Epithelial cell of esophagus (primary cell): ENCODE results near the gene MED15.

Experiments
- DNase-seq: peaks from one replicate; pipeline ENCODE4 v3.0.0; 2010; ENCODE audit warnings: low read depth
- H3K4me3 ChIP-seq: 2 replicates; pipeline ENCODE4 v1.5.1; 2011; ENCODE audit warnings: mild to moderate bottlenecking, low read length, control low read depth
- TF ChIP-seq, protein P1 (sequence below): IDR thresholded peaks from 2 replicates; pipeline ENCODE4 v1.5.1; 2011; ENCODE audit warnings: low read depth, mild to moderate bottlenecking, low read length, control low read depth, inconsistent platforms; ENCODE audit not compliant: insufficient read depth; ENCODE audit errors: missing control alignments

Gene MED15

DNA sequence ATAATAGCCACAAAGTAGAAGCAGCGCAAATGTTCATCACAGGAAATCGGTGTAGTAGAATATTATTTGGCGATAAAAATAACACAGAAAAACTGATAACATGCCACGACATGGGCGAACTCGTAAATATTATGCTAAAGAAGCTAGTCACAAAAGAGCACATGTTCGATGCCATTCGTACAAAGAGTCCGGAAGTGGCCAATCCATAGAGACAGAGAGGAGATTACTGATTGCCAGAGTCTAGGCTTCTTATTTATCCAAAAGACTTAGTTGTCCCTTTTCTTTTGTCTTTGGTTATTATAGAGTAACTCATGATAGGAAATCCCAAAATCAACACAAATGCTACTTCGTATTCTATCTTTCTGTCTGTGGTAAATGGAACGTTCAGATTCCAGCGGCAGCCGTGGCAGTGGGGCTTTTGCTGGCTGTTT, 56.5 kb downstream of the MED15 start:
- TF ChIP-seq, protein P1, sequence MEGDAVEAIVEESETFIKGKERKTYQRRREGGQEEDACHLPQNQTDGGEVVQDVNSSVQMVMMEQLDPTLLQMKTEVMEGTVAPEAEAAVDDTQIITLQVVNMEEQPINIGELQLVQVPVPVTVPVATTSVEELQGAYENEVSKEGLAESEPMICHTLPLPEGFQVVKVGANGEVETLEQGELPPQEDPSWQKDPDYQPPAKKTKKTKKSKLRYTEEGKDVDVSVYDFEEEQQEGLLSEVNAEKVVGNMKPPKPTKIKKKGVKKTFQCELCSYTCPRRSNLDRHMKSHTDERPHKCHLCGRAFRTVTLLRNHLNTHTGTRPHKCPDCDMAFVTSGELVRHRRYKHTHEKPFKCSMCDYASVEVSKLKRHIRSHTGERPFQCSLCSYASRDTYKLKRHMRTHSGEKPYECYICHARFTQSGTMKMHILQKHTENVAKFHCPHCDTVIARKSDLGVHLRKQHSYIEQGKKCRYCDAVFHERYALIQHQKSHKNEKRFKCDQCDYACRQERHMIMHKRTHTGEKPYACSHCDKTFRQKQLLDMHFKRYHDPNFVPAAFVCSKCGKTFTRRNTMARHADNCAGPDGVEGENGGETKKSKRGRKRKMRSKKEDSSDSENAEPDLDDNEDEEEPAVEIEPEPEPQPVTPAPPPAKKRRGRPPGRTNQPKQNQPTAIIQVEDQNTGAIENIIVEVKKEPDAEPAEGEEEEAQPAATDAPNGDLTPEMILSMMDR = no peak
- no peak overlapping the region for H3K4me3 ChIP-seq

DNA sequence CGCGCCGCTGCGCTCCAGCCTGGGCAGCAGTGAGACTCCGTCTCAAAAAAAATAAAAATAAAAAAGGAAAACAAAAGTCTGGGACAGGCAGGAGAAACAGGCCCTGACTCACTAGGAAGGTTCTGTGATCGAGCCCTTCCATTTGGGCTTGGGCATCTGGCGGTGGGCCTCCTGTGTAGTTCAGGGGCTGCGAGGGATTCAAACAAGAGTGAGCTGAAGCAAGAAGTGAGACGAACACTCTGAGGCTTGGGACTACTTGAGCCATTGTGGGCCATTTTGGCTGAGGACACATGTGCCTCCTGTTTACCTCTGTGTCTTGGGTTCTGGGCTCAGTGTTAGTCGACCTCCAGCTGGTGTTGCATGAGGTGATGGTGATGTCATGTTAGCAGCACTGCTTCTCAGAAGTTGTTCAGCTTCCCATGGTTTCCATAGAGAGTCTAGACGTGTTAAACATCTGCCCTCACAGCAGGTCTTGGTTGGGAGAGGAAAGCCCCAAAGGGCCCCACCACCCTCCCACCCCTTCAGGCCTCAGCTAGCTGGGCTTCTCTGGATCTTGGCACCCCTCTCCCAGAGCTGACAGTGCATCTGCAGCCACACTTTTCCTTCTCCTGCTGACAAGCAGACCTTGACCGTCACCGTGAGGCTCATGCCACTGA, 57.8 kb downstream of the MED15 start:
- H3K4me3 ChIP-seq = no peak overlapping the region
- no peak for DNase-seq
- TF ChIP-seq, protein P1 = no peak

More for the DNA sequence above, 56.5 kb downstream of the MED15 start:
- no peak for DNase-seq

DNA sequence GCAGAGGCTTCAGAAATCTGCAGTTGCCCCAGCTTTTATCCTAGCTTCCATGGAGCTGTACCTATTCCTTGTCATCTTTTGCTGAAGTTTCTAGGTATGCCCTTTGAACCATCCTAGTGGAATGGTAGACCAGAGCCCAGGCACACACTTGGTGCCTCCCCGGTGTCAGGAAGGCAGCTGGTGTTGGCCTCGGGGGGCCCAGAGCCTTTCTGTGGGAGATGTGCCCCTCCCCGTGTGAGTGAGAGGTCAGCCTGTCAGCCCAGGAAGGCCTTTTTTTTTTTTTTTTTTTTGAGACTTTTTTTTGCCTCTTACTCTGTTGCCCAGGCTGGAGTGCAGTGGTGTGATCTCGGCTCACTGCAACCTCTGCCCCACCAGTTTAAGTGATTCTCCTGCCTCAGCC, 58.4 kb downstream of the MED15 start:
- TF ChIP-seq, protein P1 = no peak
- DNase-seq = no peak
- H3K4me3 ChIP-seq = no peak overlapping the region

DNA sequence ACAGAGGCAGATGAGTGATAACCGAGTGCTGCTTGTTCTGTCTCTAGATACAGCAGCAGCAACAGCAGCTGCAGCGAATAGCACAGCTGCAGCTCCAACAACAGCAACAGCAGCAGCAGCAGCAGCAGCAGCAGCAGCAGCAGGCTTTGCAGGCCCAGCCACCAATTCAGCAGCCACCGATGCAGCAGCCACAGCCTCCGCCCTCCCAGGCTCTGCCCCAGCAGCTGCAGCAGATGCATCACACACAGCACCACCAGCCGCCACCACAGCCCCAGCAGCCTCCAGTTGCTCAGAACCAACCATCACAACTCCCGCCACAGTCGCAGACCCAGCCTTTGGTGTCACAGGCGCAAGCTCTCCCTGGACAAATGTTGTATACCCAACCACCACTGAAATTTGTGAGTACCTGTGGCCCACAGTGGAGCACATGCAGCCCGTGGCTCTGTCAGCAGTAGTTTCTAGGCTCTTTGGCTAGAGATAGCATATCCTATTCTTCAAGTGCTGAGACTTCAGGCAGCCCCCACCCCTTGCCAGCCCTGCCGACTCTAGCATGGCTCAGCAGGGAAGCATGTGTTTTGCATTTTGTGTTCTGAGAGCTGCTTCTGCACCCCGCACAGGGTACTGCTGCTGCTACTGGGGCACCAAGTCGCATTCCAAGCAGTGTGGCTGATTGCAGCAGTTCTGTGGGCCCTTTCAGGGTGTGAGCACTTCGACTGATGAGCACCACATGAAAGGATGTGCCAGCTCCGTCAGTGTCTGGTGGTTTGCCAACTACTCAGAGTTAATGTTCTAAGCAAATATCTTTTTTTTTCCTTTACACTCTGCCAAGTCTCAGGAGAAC, 59.2 kb downstream of the MED15 start:
- no peak overlapping the region for H3K4me3 ChIP-seq
- peak; percentile 83 for DNase-seq
- TF ChIP-seq, protein P1 = no peak

DNA sequence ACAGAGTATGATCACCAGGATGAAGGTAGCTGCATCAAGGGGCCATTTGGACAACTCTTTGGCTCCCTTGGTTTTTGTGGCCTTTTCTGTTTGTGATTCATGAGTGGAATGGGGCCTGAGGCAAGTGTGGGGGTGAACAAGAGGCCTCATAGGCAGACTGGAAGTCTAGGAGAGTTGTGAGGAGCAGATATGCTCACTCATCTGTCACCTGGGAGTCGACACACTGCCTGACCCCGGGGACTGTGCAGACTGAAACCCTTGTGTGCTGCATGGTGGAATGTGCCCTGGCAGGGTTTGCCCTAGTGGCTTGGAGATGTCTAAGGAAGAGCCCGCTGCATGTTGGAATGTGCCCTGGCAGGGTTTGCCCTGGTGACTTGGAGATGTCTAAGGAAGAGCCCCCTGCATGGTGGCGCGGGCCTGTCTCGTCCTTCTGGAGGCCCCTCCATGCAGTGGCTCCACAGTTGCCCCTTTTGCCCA, 60.0 kb downstream of the MED15 start:
- peak; percentile 82 for DNase-seq
- H3K4me3 ChIP-seq = no peak overlapping the region
- TF ChIP-seq, protein P1 = peak; percentile 0

DNA sequence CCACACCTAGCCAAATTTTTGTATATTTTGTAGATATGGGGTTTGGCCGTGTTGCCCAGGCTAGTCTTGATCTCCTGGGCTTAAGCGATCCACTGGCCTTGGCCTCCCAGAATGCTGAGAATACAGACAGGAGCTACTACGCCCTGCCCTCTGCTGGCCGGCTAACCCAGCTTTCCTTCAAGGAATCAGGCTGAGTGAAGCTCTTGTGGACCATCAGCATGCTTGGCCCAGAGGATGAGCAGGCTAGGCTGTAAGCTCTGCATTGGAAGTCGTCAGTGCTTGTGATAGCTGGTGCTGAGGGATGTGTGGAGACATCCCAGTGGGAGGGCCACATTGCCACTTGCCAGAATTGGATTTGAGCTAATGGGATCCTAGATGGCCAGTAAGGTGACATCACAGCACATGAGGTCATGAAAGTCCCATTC, 60.6 kb downstream of the MED15 start:
- no peak overlapping the region for H3K4me3 ChIP-seq
- DNase-seq = peak; percentile 45
- TF ChIP-seq, protein P1 = peak; percentile 27
